A375 (cell line): Measurements from ENCODE around the gene TMEM30A. TPM values are rescaled to one million over a fixed set of nuclear protein-coding genes. Genes with fewer than 3 reads are reported as not detected.

Experiments used
- total RNA-seq: library from RNA; depleted of rRNA; stranded (reverse); fragments of >200 nt; shearing (Covaris generic); gene quantifications from 2 replicates; pipeline ENCODE4 v1.2.3, GENCODE V29; 2014; rRNA removed

Gene TMEM30A
- 33.3 and 34.1 TPM in 2 replicates for total RNA-seq

GRCh38 chr6:75284632-75285282 lies at the start of gene TMEM30A:
TSS of gene TMEM30A (minus strand) at chr6:75284792. CDS start at chr6:75284638, 154 bp downstream.

GRCh38 chr6:75243333-75244062 lies 41.1 kb downstream of the TMEM30A start, which contains the start of gene COX7A2:
TSS of gene COX7A2 (minus strand) at chr6:75243801. CDS start at chr6:75243734, 67 bp downstream.

GRCh38 chr6:75205776-75206575 lies 78.6 kb downstream of the TMEM30A start, which contains the start of gene COL12A1:
TSS of gene COL12A1 (minus strand) at chr6:75206053. CDS start at chr6:75202792, 3,261 bp downstream.

Other genes starting within 250 kb of the TMEM30A start
- gene COL12A1, start 78.7 kb downstream of the TMEM30A start, total RNA-seq = 24.8 and 27.5 TPM in 2 replicates
- gene COX7A2, start 41.0 kb downstream of the TMEM30A start, total RNA-seq = 174 and 193 TPM in 2 replicates
- gene FILIP1, start 209.0 kb upstream of the TMEM30A start, total RNA-seq = 0.11 TPM in 1 of 2 replicates, not detected in the other